Measurements from ENCODE around the gene DDIT3. TPM values are rescaled to one million over a fixed set of nuclear protein-coding genes. Genes with fewer than 3 reads are reported as not detected.

Gene DDIT3
- total RNA-seq, 1 donor, result 29.4 TPM

- no peak for DNase-seq (ENCODE audit: low read depth in 2 of 3, low spot score in 2 of 3)
Observed at GRCh38 chr12:57471661-57472060, 48.7 kb downstream of the DDIT3 start.

DNA sequence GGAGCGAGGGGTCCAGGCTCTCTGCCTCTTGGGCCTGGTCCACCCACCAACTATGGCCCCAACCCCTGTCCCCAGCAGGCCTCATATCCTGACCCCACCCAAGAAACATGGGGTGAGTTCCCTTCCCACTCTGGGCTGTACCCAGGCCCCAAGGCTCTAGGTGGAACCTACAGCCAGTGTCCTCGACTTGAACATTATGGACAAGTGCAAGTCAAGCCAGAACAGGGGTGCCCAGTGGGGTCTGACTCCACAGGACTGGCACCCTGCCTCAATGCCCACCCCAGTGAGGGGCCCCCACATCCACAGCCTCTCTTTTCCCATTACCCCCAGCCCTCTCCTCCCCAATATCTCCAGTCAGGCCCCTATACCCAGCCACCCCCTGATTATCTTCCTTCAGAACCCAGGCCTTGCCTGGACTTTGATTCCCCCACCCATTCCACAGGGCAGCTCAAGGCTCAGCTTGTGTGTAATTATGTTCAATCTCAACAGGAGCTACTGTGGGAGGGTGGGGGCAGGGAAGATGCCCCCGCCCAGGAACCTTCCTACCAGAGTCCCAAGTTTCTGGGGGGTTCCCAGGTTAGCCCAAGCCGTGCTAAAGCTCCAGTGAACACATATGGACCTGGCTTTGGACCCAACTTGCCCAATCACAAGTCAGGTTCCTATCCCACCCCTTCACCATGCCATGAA is 49.2 kb downstream of the DDIT3 start:
- no peak for DNase-seq (ENCODE audit: low read depth in 2 of 3, low spot score in 2 of 3)

- DNase-seq (ENCODE audit: low read depth in 2 of 3, low spot score in 2 of 3), result no peak
Observed at GRCh38 chr12:57470286-57470969, 49.9 kb downstream of the DDIT3 start.

DNA sequence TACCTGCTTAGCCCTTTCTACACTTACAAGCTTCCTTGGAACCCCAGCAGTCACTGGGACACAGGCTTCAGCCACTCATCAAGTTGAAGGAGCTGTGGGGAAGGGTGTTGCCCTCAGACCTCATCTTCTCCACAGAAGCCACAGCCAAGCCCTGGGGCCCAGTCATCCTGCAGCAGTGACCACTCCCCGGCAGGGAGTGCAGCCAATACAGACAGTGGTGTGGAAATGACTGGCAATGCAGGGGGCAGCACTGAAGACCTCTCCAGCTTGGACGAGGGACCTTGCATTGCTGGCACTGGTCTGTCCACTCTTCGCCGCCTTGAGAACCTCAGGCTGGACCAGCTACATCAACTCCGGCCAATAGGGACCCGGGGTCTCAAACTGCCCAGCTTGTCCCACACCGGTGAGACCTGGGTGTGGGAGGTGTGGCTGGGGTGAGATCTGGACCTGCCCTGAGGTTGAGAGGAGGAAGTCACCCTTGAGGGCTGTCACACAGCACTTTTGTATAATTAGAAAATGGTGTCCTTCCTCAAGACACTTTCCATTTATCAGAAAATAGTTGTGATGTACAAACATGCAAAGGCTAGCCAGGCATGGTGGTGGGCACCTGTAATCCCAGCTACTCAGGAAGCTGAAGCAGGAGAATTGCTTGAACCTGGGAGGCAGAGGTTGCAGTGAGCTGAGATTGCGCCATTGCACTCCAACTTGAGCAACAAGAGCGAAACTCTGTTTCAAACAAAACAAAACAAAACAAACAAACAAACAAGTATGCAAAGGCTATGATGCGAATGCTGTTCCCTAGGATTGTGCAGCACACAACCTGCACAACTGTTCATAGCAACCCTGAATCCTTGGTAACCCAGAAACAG is 50.8 kb downstream of the DDIT3 start:
- no peak for DNase-seq (ENCODE audit: low read depth in 2 of 3, low spot score in 2 of 3)

DNA sequence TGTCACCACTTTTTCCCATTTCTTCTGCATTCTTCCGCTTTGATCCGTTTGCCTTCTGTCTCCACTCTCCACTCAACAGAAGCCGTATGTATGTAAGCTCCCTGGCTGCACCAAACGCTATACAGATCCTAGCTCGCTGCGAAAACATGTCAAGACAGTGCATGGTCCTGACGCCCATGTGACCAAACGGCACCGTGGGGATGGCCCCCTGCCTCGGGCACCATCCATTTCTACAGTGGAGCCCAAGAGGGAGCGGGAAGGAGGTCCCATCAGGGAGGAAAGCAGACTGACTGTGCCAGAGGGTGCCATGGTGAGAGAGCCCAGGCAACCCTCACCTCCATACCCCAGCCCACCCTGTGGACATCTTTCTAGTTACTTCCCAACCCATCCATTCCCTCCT is 52.4 kb downstream of the DDIT3 start:
- no peak for DNase-seq (ENCODE audit: low read depth in 2 of 3, low spot score in 2 of 3)

DNA sequence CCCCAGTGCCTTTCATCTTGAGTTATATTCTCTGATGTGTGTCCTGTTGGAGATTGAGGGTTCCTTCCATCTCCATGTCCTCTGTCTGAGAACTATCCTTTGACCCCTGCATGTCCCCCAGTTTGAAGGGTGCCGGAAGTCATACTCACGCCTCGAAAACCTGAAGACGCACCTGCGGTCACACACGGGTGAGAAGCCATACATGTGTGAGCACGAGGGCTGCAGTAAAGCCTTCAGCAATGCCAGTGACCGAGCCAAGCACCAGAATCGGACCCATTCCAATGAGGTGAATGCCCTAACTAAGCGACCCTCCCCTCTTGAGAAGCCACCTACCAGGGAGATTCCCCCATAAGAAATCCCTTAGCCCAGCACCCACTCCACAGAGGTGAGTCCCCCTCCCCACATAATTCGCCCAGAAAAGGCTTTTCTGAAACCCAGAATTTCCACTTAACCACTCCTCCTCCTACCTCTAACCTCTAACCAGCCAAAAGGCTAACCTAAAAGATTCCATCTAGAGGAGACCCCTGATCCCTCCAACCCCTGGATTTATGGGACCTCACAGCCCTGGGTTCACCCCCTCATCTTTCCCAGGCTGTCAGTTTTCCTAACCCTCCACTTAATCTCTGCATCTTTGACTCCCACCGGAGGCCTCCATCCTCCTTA is 53.0 kb downstream of the DDIT3 start:
- no peak for DNase-seq (ENCODE audit: low read depth in 2 of 3, low spot score in 2 of 3)

Small RNA genes within 50 kb of the gene (small RNA-seq; reads per million reads assigned to genes)
- not detected for gene MIR616

Other genes with a start within 250 kb of the DDIT3 start
- 35.8 TPM for gene R3HDM2, start 89.5 kb downstream of the DDIT3 start, total RNA-seq
- gene INHBC, start 85.7 kb downstream of the DDIT3 start, total RNA-seq, result 0.27 TPM
- gene INHBE, start 65.2 kb downstream of the DDIT3 start, total RNA-seq, result not detected
- gene GLI1, start 60.7 kb downstream of the DDIT3 start, total RNA-seq, result 0.27 TPM
- gene ARHGAP9, start 40.6 kb downstream of the DDIT3 start, total RNA-seq, result 125 TPM
- 81.3 TPM for gene MARS1, start 32.4 kb downstream of the DDIT3 start, total RNA-seq
- gene MBD6, start 2.3 kb upstream of the DDIT3 start, total RNA-seq, result 24.5 TPM
- gene DCTN2, start 26.7 kb upstream of the DDIT3 start, total RNA-seq, result 117 TPM
- gene KIF5A, start 29.5 kb upstream of the DDIT3 start, total RNA-seq, result 1.3 TPM
- gene PIP4K2C, start 70.7 kb upstream of the DDIT3 start, total RNA-seq, result 10.0 TPM
- gene DTX3, start 84.3 kb upstream of the DDIT3 start, total RNA-seq, result 32.9 TPM
- gene ARHGEF25, start 90.9 kb upstream of the DDIT3 start, total RNA-seq, result 1.3 TPM
- 0.81 TPM for gene B4GALNT1, start 112.7 kb upstream of the DDIT3 start, total RNA-seq
- gene OS9, start 173.6 kb upstream of the DDIT3 start, total RNA-seq, result 268 TPM
- 82.9 TPM for gene AGAP2, start 218.2 kb upstream of the DDIT3 start, total RNA-seq
- 41.7 TPM for gene TSPAN31, start 224.5 kb upstream of the DDIT3 start, total RNA-seq
- 194 TPM for gene CDK4, start 231.8 kb upstream of the DDIT3 start, total RNA-seq
- 12.4 TPM for gene MARCHF9, start 234.6 kb upstream of the DDIT3 start, total RNA-seq
- 3.2 TPM for gene CYP27B1, start 246.6 kb upstream of the DDIT3 start, total RNA-seq